KMS-11 (cell line): ENCODE measurements around the gene KRTAP10-11.

Experiments
- H2AFZ ChIP-seq: fragments of 200-600 bp; sonication (generic); 2 replicates; pipeline ENCODE4 v1.6.1; 2016; ENCODE audit warnings: antibody characterized with exemption, mixed run types, low read depth
- H3K27ac ChIP-seq: fragments of 200-600 bp; sonication (generic); 2 replicates; pipeline ENCODE4 v1.6.1; 2016; ENCODE audit warnings: mild to moderate bottlenecking, mixed run types
- H3K27me3 ChIP-seq: fragments of 200-600 bp; sonication (generic); 2 replicates; pipeline ENCODE4 v1.6.1; 2017; ENCODE audit warnings: mild to moderate bottlenecking, low read depth, mixed run types, moderate library complexity; ENCODE audit not compliant: insufficient read depth
- H3K36me3 ChIP-seq: fragments of 200-600 bp; sonication (generic); 2 replicates; pipeline ENCODE4 v1.6.1; 2017; ENCODE audit warnings: mild to moderate bottlenecking, mixed run types; ENCODE audit not compliant: insufficient read depth
- H3K4me1 ChIP-seq: fragments of 200-600 bp; sonication (generic); 2 replicates; pipeline ENCODE4 v1.6.1; 2016; ENCODE audit warnings: mild to moderate bottlenecking, low read depth, mixed run types; ENCODE audit not compliant: poor library complexity, severe bottlenecking
- H3K4me2 ChIP-seq: fragments of 200-600 bp; sonication (generic); 2 replicates; pipeline ENCODE4 v1.7.0; 2016; ENCODE audit warnings: mild to moderate bottlenecking, mixed run types
- H3K4me3 ChIP-seq: fragments of 200-600 bp; sonication (generic); IDR thresholded peaks from 2 replicates; pipeline ENCODE4 v1.6.1; 2017; ENCODE audit warnings: low read depth, low read length, mixed read lengths; ENCODE audit not compliant: insufficient read depth
- H3K79me2 ChIP-seq: fragments of 200-600 bp; sonication (generic); 2 replicates; pipeline ENCODE4 v1.6.1; 2016; ENCODE audit warnings: low read depth, mixed run types; ENCODE audit not compliant: insufficient read depth
- H3K9ac ChIP-seq: fragments of 200-600 bp; sonication (generic); 2 replicates; pipeline ENCODE4 v1.6.1; 2016; ENCODE audit warnings: mild to moderate bottlenecking, mixed run types
- H4K20me1 ChIP-seq: fragments of 200-600 bp; sonication (generic); 2 replicates; pipeline ENCODE4 v1.6.1; 2016; ENCODE audit warnings: mild to moderate bottlenecking, mixed run types; ENCODE audit not compliant: insufficient read depth
- CTCF ChIP-seq: fragments of 200-600 bp; sonication (generic); conservative IDR thresholded peaks from 2 replicates; pipeline ENCODE4 v1.6.1; 2017; ENCODE audit warnings: low read depth, mild to moderate bottlenecking, antibody characterized with exemption, low read length, moderate library complexity, mixed read lengths

Gene KRTAP10-11

DNA sequence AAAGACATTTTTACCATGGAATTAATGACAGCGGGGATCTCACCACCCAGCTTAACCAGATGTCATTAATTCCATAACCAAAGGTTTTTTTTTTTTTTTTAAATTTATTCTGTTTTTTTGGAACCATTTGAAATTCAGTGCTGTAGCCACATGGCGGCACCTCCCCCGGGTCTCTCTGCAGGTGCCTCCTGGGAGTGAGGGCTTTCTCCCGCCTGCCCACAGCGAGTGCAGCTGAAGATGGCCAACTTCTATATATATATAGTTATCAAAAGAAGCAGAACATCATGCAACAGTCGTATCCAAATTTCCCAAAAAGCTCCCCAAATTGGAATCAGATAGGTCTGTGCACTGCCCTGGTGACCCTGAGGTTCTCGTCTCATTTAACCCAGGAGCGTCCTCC lies 30.7 kb upstream of the KRTAP10-11 start:
- TF ChIP-seq CTCF = no peak
- peaks cover 30% of the 10 kb centered on the region for H3K27me3 ChIP-seq

DNA sequence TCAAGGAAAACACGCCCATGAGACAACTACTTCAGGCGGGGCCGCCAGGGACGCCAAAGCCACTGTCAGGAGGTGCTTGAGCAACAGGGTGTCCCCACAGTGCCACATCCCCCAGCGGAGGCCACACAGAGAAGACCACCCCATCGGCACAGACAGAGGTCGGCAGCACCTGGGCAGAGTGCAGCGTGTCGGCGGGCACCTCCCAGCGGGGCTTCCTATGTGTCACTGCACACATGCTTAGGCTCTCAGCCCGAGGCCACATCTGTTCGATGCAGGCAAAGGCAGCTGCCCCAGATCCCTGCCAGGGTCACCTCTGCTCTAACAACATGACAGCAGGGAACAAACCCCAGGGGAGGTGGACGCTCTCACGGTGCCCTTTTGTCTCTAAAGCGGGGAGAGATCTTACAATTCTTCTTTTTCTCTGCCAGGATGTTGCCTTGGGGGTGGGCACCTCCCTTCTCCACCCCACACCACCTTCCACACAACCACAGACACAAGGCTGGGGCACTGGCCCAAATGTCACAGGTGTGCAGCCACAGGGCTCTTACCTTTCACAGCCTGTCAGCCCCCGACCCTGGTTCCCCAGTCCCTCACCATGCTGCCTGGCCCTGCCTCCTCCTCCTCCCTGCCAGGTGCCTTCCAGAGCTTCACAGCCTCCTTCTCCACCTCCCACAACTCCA lies 30.2 kb upstream of the KRTAP10-11 start:
- Histone ChIP-seq H3K27me3 (peaks cover 32% of the 10 kb centered on the region), H3K4me3 (no peak overlapping the region), H3K79me2 (no peaks in the 10 kb centered on the region), H4K20me1 (no peaks in the 10 kb centered on the region), H3K9ac (no peak overlapping the region), H2AFZ (no peak overlapping the region), H3K4me2 (no peak overlapping the region), H3K4me1 (no peaks in the 10 kb centered on the region), H3K27ac (no peak overlapping the region), H3K36me3 (no peaks in the 10 kb centered on the region)
- TF ChIP-seq CTCF = no peak

More for the DNA sequence above, 30.7 kb upstream of the KRTAP10-11 start:
- Histone ChIP-seq H4K20me1 (no peaks in the 10 kb centered on the region), H3K4me3 (no peak overlapping the region), H3K27ac (no peak overlapping the region), H3K36me3 (no peaks in the 10 kb centered on the region), H3K4me2 (no peak overlapping the region), H3K4me1 (no peaks in the 10 kb centered on the region), H3K79me2 (no peaks in the 10 kb centered on the region), H3K9ac (no peak overlapping the region), H2AFZ (no peak overlapping the region)

DNA sequence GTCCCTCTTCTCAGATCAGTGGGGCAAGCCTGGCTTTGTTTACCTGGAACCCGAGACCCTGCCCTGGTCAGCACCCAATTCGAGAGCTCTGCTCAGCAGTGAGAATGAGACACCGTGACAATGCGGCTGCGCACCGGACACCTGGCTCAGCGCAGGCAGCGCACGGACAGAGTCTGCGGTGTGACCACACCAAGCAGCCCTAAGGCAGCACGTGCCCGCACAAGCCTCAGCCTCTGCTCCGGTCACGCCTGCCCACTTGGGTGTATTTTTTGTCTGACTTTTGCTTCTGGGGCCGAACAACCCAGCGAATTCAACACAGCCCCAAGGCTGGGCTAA lies 29.7 kb upstream of the KRTAP10-11 start:
- H3K9ac ChIP-seq = no peak overlapping the region
- no peak overlapping the region for H3K4me3 ChIP-seq
- H2AFZ ChIP-seq = no peak overlapping the region

DNA sequence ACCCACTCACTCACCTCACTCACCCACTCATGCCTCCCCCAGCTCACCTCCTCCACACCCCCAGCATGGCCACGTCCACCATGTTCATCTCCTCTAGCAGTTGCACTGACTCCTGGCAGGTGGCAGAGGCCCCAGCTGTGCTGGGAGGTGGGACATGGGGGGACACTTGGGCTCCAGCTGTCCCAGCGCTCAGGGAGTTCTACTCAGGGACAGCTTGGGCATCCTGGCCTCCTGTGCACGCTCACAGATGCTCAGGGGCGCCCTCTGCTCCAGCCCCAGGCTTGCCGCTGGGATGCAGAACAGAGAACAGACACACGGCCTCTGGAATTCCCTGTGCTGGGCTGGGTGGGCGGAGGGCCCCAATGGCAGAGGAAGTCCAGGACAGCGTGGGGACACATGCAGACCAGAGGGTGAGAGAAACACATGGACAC lies 29.1 kb upstream of the KRTAP10-11 start:
- no peaks in the 10 kb centered on the region for H3K4me1 ChIP-seq
- no peak for TF ChIP-seq CTCF
- no peaks in the 10 kb centered on the region for H3K36me3 ChIP-seq
- no peak overlapping the region for H3K4me3 ChIP-seq
- H4K20me1 ChIP-seq = no peaks in the 10 kb centered on the region
- H3K9ac ChIP-seq = no peak overlapping the region
- H2AFZ ChIP-seq = no peak overlapping the region
- no peaks in the 10 kb centered on the region for H3K79me2 ChIP-seq
- H3K27me3 ChIP-seq = peaks cover 39% of the 10 kb centered on the region
- no peak overlapping the region for H3K4me2 ChIP-seq
- no peak overlapping the region for H3K27ac ChIP-seq

More for the DNA sequence above, 29.7 kb upstream of the KRTAP10-11 start:
- no peaks in the 10 kb centered on the region for H3K79me2 ChIP-seq
- peaks cover 35% of the 10 kb centered on the region for H3K27me3 ChIP-seq
- no peak overlapping the region for H3K27ac ChIP-seq
- no peak overlapping the region for H3K4me2 ChIP-seq
- H4K20me1 ChIP-seq = no peaks in the 10 kb centered on the region
- no peaks in the 10 kb centered on the region for H3K36me3 ChIP-seq
- H3K4me1 ChIP-seq = no peaks in the 10 kb centered on the region
- TF ChIP-seq CTCF = no peak
